B cell (primary cell): Measurements from ENCODE around the gene OR5A2.

Source experiments
- EZH2 ChIP-seq: IDR thresholded peaks from 2 replicates; pipeline ENCODE4 v1.6.1; 2012; ENCODE audit warnings: borderline replicate concordance, low read depth, mild to moderate bottlenecking, moderate library complexity, low read length; ENCODE audit not compliant: insufficient read depth, poor library complexity, severe bottlenecking
- TF ChIP-seq, protein P1 (sequence below): fragments of 200-600 bp; IDR thresholded peaks from one replicate; pipeline ENCODE4 v1.8.0; 2022; ENCODE audit warnings: antibody characterized with exemption, mild to moderate bottlenecking

- TF ChIP-seq, protein P1, sequence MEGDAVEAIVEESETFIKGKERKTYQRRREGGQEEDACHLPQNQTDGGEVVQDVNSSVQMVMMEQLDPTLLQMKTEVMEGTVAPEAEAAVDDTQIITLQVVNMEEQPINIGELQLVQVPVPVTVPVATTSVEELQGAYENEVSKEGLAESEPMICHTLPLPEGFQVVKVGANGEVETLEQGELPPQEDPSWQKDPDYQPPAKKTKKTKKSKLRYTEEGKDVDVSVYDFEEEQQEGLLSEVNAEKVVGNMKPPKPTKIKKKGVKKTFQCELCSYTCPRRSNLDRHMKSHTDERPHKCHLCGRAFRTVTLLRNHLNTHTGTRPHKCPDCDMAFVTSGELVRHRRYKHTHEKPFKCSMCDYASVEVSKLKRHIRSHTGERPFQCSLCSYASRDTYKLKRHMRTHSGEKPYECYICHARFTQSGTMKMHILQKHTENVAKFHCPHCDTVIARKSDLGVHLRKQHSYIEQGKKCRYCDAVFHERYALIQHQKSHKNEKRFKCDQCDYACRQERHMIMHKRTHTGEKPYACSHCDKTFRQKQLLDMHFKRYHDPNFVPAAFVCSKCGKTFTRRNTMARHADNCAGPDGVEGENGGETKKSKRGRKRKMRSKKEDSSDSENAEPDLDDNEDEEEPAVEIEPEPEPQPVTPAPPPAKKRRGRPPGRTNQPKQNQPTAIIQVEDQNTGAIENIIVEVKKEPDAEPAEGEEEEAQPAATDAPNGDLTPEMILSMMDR = no peak
- no peak for TF ChIP-seq EZH2
Observed at GRCh38 chr11:59427068-59427382, 812 bp upstream of the OR5A2 start.
